ENCODE results near the gene TRIO. TPM values are rescaled to one million over a fixed set of nuclear protein-coding genes. Genes with fewer than 3 reads are reported as not detected.

The TRIO gene
- polyA plus RNA-seq, 3 donors: 1.7 to 45.8 (median 2.1) TPM

DNA sequence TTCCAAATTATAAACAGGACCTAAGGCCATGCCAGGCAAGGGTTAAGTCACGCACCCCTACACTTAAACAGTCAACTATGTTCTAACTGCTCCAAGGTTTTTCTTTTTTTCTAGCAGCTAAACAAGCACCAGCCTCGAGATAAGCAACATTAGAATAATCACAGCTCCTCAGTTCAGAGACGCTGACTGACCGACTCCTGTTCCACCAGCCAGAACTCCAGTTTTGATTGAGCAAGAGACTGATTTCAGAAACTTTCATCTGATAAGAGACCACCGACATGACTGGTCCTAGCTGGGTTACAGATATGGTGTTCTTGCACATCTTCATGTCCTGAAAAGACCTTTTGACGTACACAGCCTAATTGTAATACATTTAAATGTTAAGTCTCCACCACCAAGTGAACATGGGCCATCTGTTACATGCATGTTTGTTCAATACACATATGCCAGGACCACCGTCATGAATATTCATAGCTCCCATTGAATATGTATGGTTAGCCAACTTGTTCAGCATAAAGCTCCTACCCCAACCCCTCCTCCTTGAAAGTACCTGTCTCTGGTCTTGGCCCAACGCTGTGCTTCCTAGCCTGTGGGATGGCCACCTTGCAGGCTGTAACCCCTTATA is 414.8 kb downstream of the TRIO start:
- no peak for DNase-seq
- Mint-ChIP-seq H3K27me3 (ENCODE audit: low read depth in 3 of 3) (no peaks in the 10 kb centered on the region), H3K27ac (peak overlapping the region in 5 of 7 donors; percentile 20 to 78 (median 59)), H3K4me3 (peak overlapping the region in 1 of 2 donors; percentile 49), H3K4me1 (peaks cover 46% of the 10 kb centered on the region), H3K9me3 (peaks cover 0 to 2% (median 0%) of the 10 kb centered on the region in 7 donors), H3K36me3 (peaks cover 3 to 10% of the 10 kb centered on the region in 2 donors)
- Histone ChIP-seq H3K9ac (ENCODE audit: insufficient read depth, low read length, poor library complexity, severe bottlenecking) (no peak overlapping the region), H3K27ac (ENCODE audit: low read depth in 1 of 2, low read length in 2 of 2) (peak overlapping the region in 1 of 2 donors; percentile 62), H2AFZ (ENCODE audit: insufficient read depth, low read depth, low read length, poor library complexity, severe bottlenecking) (no peak overlapping the region), H3K9me3 (replicated peaks in 1 of 2; ENCODE audit: control insufficient read depth in 1 of 2, insufficient read depth in 1 of 2, low read length in 2 of 2) (no peaks in the 10 kb centered on the region), H3K4me2 (replicated peaks; ENCODE audit: extremely low read depth, low read length, poor library complexity, severe bottlenecking) (peak overlapping the region; percentile 14), H4K20me1 (ENCODE audit: insufficient read depth, low read length) (no peaks in the 10 kb centered on the region), H3K79me2 (ENCODE audit: insufficient read depth, low read length) (no peaks in the 10 kb centered on the region), H3K4me3 (replicated peaks in 1 of 3; ENCODE audit: low read depth in 2 of 3, low read length in 3 of 3) (peak overlapping the region in 1 of 3 experiments; percentile 6), H3K4me1 (ENCODE audit: control insufficient read depth in 1 of 2, insufficient read depth in 2 of 2, low read length in 2 of 2) (peaks cover 42 to 49% of the 10 kb centered on the region in 2 donors), H3K36me3 (replicated peaks in 1 of 2; ENCODE audit: control insufficient read depth in 1 of 2, insufficient read depth in 2 of 2, low read length in 2 of 2) (peaks cover 0 to 18% of the 10 kb centered on the region in 2 donors), H3K27me3 (ENCODE audit: control insufficient read depth in 2 of 2, insufficient read depth in 2 of 2, low read length in 2 of 2) (no peaks in the 10 kb centered on the region)
- intact Hi-C loops (cut with micrococcal nuclease): no loop called here
- WGBS (ENCODE audit: insufficient coverage): 29% methylated on average over 5 of the region's 8 CpGs
- TF ChIP-seq, protein P1, sequence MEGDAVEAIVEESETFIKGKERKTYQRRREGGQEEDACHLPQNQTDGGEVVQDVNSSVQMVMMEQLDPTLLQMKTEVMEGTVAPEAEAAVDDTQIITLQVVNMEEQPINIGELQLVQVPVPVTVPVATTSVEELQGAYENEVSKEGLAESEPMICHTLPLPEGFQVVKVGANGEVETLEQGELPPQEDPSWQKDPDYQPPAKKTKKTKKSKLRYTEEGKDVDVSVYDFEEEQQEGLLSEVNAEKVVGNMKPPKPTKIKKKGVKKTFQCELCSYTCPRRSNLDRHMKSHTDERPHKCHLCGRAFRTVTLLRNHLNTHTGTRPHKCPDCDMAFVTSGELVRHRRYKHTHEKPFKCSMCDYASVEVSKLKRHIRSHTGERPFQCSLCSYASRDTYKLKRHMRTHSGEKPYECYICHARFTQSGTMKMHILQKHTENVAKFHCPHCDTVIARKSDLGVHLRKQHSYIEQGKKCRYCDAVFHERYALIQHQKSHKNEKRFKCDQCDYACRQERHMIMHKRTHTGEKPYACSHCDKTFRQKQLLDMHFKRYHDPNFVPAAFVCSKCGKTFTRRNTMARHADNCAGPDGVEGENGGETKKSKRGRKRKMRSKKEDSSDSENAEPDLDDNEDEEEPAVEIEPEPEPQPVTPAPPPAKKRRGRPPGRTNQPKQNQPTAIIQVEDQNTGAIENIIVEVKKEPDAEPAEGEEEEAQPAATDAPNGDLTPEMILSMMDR (IDR thresholded peaks at IDR 0.05): no peak

Other genes starting within 250 kb of the TRIO start
- gene DNAH5, start 198.7 kb upstream of the TRIO start, polyA plus RNA-seq: not detected

All from CD14-positive monocyte (primary cell).